Liver (tissue), 9 donors: ENCODE results near the gene SPRYD3. TPM values are rescaled to one million over a fixed set of nuclear protein-coding genes. Genes with fewer than 3 reads are reported as not detected.

Experiments used
- DNase-seq: peaks from one replicate; pipeline ENCODE4 v3.0.0-alpha.2; 2017; ENCODE audit warnings: low spot score
- H3K27ac ChIP-seq, 2 donors: one replicate each; pipeline ENCODE4 v1.7.0; 2013; ENCODE audit warnings: inconsistent platforms in 2 of 2, low read length in 2 of 2, control low read depth in 1 of 2, low read depth in 1 of 2, mild to moderate bottlenecking in 1 of 2
- H3K27me3 ChIP-seq, 4 donors: one replicate each; pipeline versions ENCODE4 v1.6.1 to v1.7.0; 2013; ENCODE audit warnings: low read length in 3 of 4, inconsistent platforms in 1 of 4, mild to moderate bottlenecking in 1 of 4, moderate library complexity in 1 of 4; ENCODE audit not compliant: control insufficient read depth in 4 of 4, insufficient read depth in 4 of 4
- H3K36me3 ChIP-seq, 4 donors: one replicate each; pipeline versions ENCODE4 v1.6.1 to v1.7.0; 2013; ENCODE audit warnings: low read length in 3 of 4, mild to moderate bottlenecking in 3 of 4, low read depth in 1 of 4, moderate library complexity in 1 of 4; ENCODE audit not compliant: control insufficient read depth in 4 of 4, insufficient read depth in 3 of 4
- H3K4me1 ChIP-seq, 4 donors: one replicate each; pipeline versions ENCODE4 v1.6.1 to v1.7.0; 2013; ENCODE audit warnings: low read length in 3 of 4, mild to moderate bottlenecking in 3 of 4, moderate library complexity in 1 of 4; ENCODE audit not compliant: control insufficient read depth in 4 of 4, insufficient read depth in 4 of 4
- H3K4me3 ChIP-seq, 3 donors: one replicate each; pipeline versions ENCODE4 v1.6.1 to v1.7.0; 2013; ENCODE audit warnings: low read length in 3 of 3, control low read depth in 1 of 3, low read depth in 1 of 3, mild to moderate bottlenecking in 1 of 3
- H3K9ac ChIP-seq, 2 donors: one replicate each; pipeline ENCODE4 v1.7.0; 2013; ENCODE audit warnings: low read length in 2 of 2, mild to moderate bottlenecking in 2 of 2, moderate library complexity in 2 of 2, control low read depth in 1 of 2, low read depth in 1 of 2
- H3K9me3 ChIP-seq, 4 donors: one replicate each; pipeline versions ENCODE4 v1.6.1 to v1.7.0; 2013; ENCODE audit warnings: low read length in 3 of 4; ENCODE audit not compliant: control insufficient read depth in 4 of 4
- ATF3 ChIP-seq: IDR thresholded peaks from 2 replicates; pipeline ENCODE4 v1.6.1; 2016; ENCODE audit warnings: antibody characterized with exemption
- CTCF ChIP-seq: fragments of 150-350 bp; IDR thresholded peaks from 2 replicates; pipeline ENCODE4 v1.5.1; 2017; ENCODE audit warnings: improper control_type of control experiment, low read depth, low read length; ENCODE audit not compliant: missing input control
- EGR1 ChIP-seq, 2 donors: IDR thresholded peaks; 2 replicates each; pipeline ENCODE4 v1.6.1; 2016 to 2018; ENCODE audit warnings: antibody characterized with exemption in 2 of 2, low read depth in 2 of 2
- FOXA1 ChIP-seq: IDR thresholded peaks from 2 replicates; pipeline ENCODE4 v1.6.1; 2016; ENCODE audit warnings: antibody characterized with exemption
- FOXA2 ChIP-seq: IDR thresholded peaks from 2 replicates; pipeline ENCODE4 v1.6.1; 2016; ENCODE audit warnings: antibody characterized with exemption
- GABPA ChIP-seq, 2 donors: IDR thresholded peaks in 1 of 2; conservative IDR thresholded peaks in 1 of 2; 2 replicates each; pipeline ENCODE4 v1.6.1; 2016; ENCODE audit warnings: antibody characterized with exemption in 2 of 2, mild to moderate bottlenecking in 1 of 2, moderate library complexity in 1 of 2
- HNF4A ChIP-seq, 2 donors: conservative IDR thresholded peaks; 2 replicates each; pipeline ENCODE4 v1.6.1; 2016; ENCODE audit warnings: antibody characterized with exemption in 2 of 2, mild to moderate bottlenecking in 2 of 2
- HNF4G ChIP-seq: IDR thresholded peaks from 2 replicates; pipeline ENCODE4 v1.6.1; 2016; ENCODE audit warnings: antibody characterized with exemption
- JUND ChIP-seq, 2 donors: IDR thresholded peaks; 2 replicates each; pipeline ENCODE4 v1.6.1; 2016; ENCODE audit warnings: antibody characterized with exemption in 2 of 2
- NR2F2 ChIP-seq: IDR thresholded peaks from 2 replicates; pipeline ENCODE4 v1.6.1; 2016; ENCODE audit warnings: antibody characterized with exemption
- RAD21 ChIP-seq, 2 donors: IDR thresholded peaks; 2 replicates each; pipeline ENCODE4 v1.6.1; 2016; ENCODE audit warnings: antibody characterized with exemption in 2 of 2, mild to moderate bottlenecking in 2 of 2
- REST ChIP-seq: IDR thresholded peaks from 2 replicates; pipeline ENCODE4 v1.6.1; 2016; ENCODE audit warnings: antibody characterized with exemption, mild to moderate bottlenecking
- SP1 ChIP-seq: IDR thresholded peaks from 2 replicates; pipeline ENCODE4 v1.6.1; 2018; ENCODE audit warnings: antibody characterized with exemption, mild to moderate bottlenecking
- TAF1 ChIP-seq: conservative IDR thresholded peaks from 2 replicates; pipeline ENCODE4 v1.6.1; 2016; ENCODE audit warnings: antibody characterized with exemption, mild to moderate bottlenecking
- YY1 ChIP-seq: IDR thresholded peaks from 2 replicates; pipeline ENCODE4 v1.6.1; 2016; ENCODE audit warnings: antibody characterized with exemption, mild to moderate bottlenecking
- ZBTB33 ChIP-seq: IDR thresholded peaks from 2 replicates; pipeline ENCODE4 v1.6.1; 2016; ENCODE audit warnings: antibody characterized with exemption
- WGBS: extraction: QIAGEN DNeasy Blood & Tissue Kit; methylation state at CpG from one replicate; pipeline ENCODE4 v1.1.7; 2013; 5-methylcytosine and 5-hydroxymethylcytosine counted together
- polyA plus RNA-seq, 2 donors: library from polyadenylated mRNA; stranded (reverse) in 1 of 2; unstranded in 1 of 2; fragments of 200-250 nt in 1 of 2; fragments of >200 nt in 1 of 2; fragmentation: Nextera tagmentation in 1 of 2; extraction: Ambion mirVana in 1 of 2; gene quantifications; one replicate each; pipeline versions ENCODE4 v1.2.1 to v1.2.3, GENCODE V29; 2013 to 2015
- total RNA-seq, 2 donors: library from RNA; depleted of rRNA; stranded (reverse); fragments of >200 nt; gene quantifications; one replicate each; pipeline ENCODE4 v1.2.3, GENCODE V29; 2014
- donor health status: healthy.
- donor health status: healthy.
- donor health status: healthy.
- donor health status: healthy.
- donor health status: healthy.

The SPRYD3 gene
- total and polyA plus RNA-seq, 4 donors = 6.0 to 20.3 (median 13.3) TPM

GRCh38 chr12:53115891-53116648 is 36.9 kb upstream of the SPRYD3 start:
- WGBS = 97% methylated on average over 8 of the region's 8 CpGs

More at GRCh38 chr12:53115891-53116648, 36.9 kb upstream of the SPRYD3 start:
- Histone ChIP-seq H3K9ac (no peak overlapping the region), H3K27me3 (no peaks in the 10 kb centered on the region), H3K27ac (no peak overlapping the region), H3K4me1 (no peaks in the 10 kb centered on the region), H3K4me3 (no peak overlapping the region), H3K9me3 (no peaks in the 10 kb centered on the region), H3K36me3 (no peaks in the 10 kb centered on the region)
- TF ChIP-seq HNF4A (conservative IDR thresholded peaks at IDR 0.05) = no peak
- no peak for TF ChIP-seq TAF1
- TF ChIP-seq REST = no peak
- TF ChIP-seq ATF3 = no peak
- no peak for TF ChIP-seq CTCF
- no peak for TF ChIP-seq RAD21 (IDR thresholded peaks at IDR 0.05)
- TF ChIP-seq EGR1 (IDR thresholded peaks at IDR 0.05; ENCODE audit: low read depth in 2 of 2) = no peak
- no peak for TF ChIP-seq JUND (IDR thresholded peaks at IDR 0.05)
- TF ChIP-seq YY1 = no peak
- TF ChIP-seq FOXA1 = no peak
- TF ChIP-seq NR2F2 = no peak
- TF ChIP-seq GABPA (IDR thresholded peaks at IDR 0.05 in 1 of 2, conservative IDR thresholded peaks at IDR 0.05 in 1 of 2) = no peak
- no peak for TF ChIP-seq FOXA2
- TF ChIP-seq SP1 = no peak
- no peak for TF ChIP-seq HNF4G
- TF ChIP-seq ZBTB33 = no peak
- DNase-seq = no peak
